HepG2 (cell line): Measurements from ENCODE around the gene CCDC33.

Experiments used
- BORCS8-MEF2B ChIP-seq: sonication (generic); formaldehyde crosslinking; IDR thresholded peaks from 2 replicates; pipeline ENCODE4 v1.8.0; 2022; ENCODE audit warnings: mild to moderate bottlenecking, missing genetic modification reagents
- EP300 ChIP-seq, 3 experiments: sonication (generic) in 1 of 3; formaldehyde crosslinking in 1 of 3; IDR thresholded peaks; 2 replicates each; pipeline versions ENCODE4 v1.5.1 to v1.6.1; 2011 to 2020; ENCODE audit warnings: low read depth in 2 of 3, low read length in 2 of 3, borderline replicate concordance in 1 of 3, improper control_type of control experiment in 1 of 3, mild to moderate bottlenecking in 1 of 3, missing genetic modification reagents in 1 of 3, moderate library complexity in 1 of 3
- HNF4G ChIP-seq, 2 experiments: sonication (generic) in 1 of 2; formaldehyde crosslinking in 1 of 2; IDR thresholded peaks; 2 replicates each; pipeline versions ENCODE4 v1.4.0 to v1.6.1; 2011 to 2020; ENCODE audit warnings: borderline replicate concordance in 2 of 2, low read depth in 2 of 2, mild to moderate bottlenecking in 2 of 2, low read length in 1 of 2, missing genetic modification reagents in 1 of 2, moderate library complexity in 1 of 2
- NR2C2 ChIP-seq: sonication (generic); formaldehyde crosslinking; IDR thresholded peaks from 2 replicates; pipeline ENCODE4 v1.4.0; 2020; ENCODE audit warnings: missing genetic modification reagents, mild to moderate bottlenecking, moderate library complexity, borderline replicate concordance
- RORA ChIP-seq: sonication (generic); formaldehyde crosslinking; IDR thresholded peaks from 2 replicates; pipeline ENCODE4 v1.5.0; 2020; ENCODE audit warnings: mild to moderate bottlenecking, missing genetic modification reagents, moderate library complexity
- SP140L ChIP-seq: sonication (generic); formaldehyde crosslinking; IDR thresholded peaks from 2 replicates; pipeline ENCODE4 v1.4.0; 2020; ENCODE audit warnings: missing genetic modification reagents, borderline replicate concordance
- YEATS4 ChIP-seq: sonication (generic); formaldehyde crosslinking; IDR thresholded peaks from 2 replicates; pipeline ENCODE4 v1.4.0; 2020; ENCODE audit warnings: missing genetic modification reagents, borderline replicate concordance
- ZIK1 ChIP-seq: sonication (generic); formaldehyde crosslinking; IDR thresholded peaks from 2 replicates; pipeline ENCODE4 v1.5.0; 2020; ENCODE audit warnings: mild to moderate bottlenecking, low read depth, missing genetic modification reagents, borderline replicate concordance

- no peak for TF ChIP-seq NR2C2 (CRISPR knock-in tag)
- TF ChIP-seq YEATS4 (CRISPR knock-in tag) = no peak
- no peak for TF ChIP-seq RORA (CRISPR knock-in tag)
- TF ChIP-seq HNF4G (IDR thresholded peaks at IDR 0.05; ENCODE audit: borderline replicate concordance, low read depth, low read length) = no peak
- no peak for TF ChIP-seq HNF4G (CRISPR knock-in tag; IDR thresholded peaks at IDR 0.05; ENCODE audit: borderline replicate concordance, low read depth)
- TF ChIP-seq BORCS8-MEF2B (CRISPR knock-in tag) = no peak
- no peak for TF ChIP-seq ZIK1 (CRISPR knock-in tag)
- no peak for TF ChIP-seq SP140L (CRISPR knock-in tag)
- TF ChIP-seq EP300 (IDR thresholded peaks at IDR 0.05; ENCODE audit: low read depth in 2 of 2, low read length in 2 of 2) = no peak
- TF ChIP-seq EP300 (CRISPR knock-in tag; IDR thresholded peaks at IDR 0.05; ENCODE audit: borderline replicate concordance) = no peak
These were observed 41.3 kb upstream of the CCDC33 start for GRCh38 chr15:74194572-74195559.
